Mesothelial cell of epicardium (in vitro differentiated cells): Measurements from ENCODE around the gene BANP. TPM values are rescaled to one million over a fixed set of nuclear protein-coding genes. Genes with fewer than 3 reads are reported as not detected.
"Not testable (repeated sequence)": the region's sequence is repeated elsewhere in the genome, so short reads cannot be mapped to it uniquely, and the experiment has no call there.

Source experiments
- DNase-seq, 2 experiments: peaks; one replicate each; pipeline ENCODE4 v3.0.0; 2021; ENCODE audit warnings: low spot score in 2 of 2; ENCODE audit not compliant: unreplicated experiment in 2 of 2
- H3K27ac Mint-ChIP-seq: 2 replicates; pipeline ENCODE4 v1.8.0; 2021; ENCODE audit warnings: mixed read lengths
- H3K27me3 Mint-ChIP-seq: 2 replicates; pipeline ENCODE4 v1.8.0; 2021; ENCODE audit warnings: low read depth, mixed read lengths
- H3K36me3 Mint-ChIP-seq: 2 replicates; pipeline ENCODE4 v1.8.0; 2021; ENCODE audit warnings: mixed read lengths
- H3K4me1 Mint-ChIP-seq: 2 replicates; pipeline ENCODE4 v1.8.0; 2021; ENCODE audit warnings: mixed read lengths
- H3K4me3 Mint-ChIP-seq: 2 replicates; pipeline ENCODE4 v1.8.0; 2021; ENCODE audit warnings: mild to moderate bottlenecking, moderate library complexity, mixed read lengths
- H3K9me3 Mint-ChIP-seq: 2 replicates; pipeline ENCODE4 v1.8.0; 2021; ENCODE audit warnings: mixed read lengths
- total RNA-seq: library from RNA; stranded (reverse); gene quantifications from 3 replicates; pipeline ENCODE4 v1.2.1, GENCODE V29; 2021
- TF ChIP-seq, protein P1 (sequence below): fragments of 200-600 bp; sonication (generic); IDR thresholded peaks from one replicate; pipeline ENCODE4 v1.5.0; 2021; ENCODE audit warnings: antibody characterized with exemption; ENCODE audit not compliant: unreplicated experiment

BANP gene
- total RNA-seq, 1 donor from 2014 or later = 43.6 TPM

DNA sequence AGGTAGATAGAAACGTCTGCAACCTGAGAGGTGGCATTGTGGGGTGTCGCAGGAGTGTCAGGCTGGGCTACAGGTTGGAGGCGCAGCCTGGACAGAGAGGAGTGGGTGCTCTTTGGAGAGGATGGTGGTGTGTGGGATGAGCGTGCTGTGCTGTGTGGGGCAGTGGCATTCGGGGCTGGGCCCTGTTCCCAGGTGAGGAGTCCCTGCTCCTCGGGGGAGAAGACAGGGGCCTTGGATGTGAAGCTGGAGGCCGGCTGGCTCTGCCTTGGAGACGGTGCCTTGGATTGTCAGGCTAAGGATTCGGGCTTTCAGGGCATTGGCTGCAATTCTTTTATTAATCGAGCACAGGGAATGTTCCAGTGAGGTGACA, 69.3 kb downstream of the BANP start:
- H3K4me3 Mint-ChIP-seq = no peak overlapping the region
- DNase-seq = no peak
- TF ChIP-seq, protein P1, sequence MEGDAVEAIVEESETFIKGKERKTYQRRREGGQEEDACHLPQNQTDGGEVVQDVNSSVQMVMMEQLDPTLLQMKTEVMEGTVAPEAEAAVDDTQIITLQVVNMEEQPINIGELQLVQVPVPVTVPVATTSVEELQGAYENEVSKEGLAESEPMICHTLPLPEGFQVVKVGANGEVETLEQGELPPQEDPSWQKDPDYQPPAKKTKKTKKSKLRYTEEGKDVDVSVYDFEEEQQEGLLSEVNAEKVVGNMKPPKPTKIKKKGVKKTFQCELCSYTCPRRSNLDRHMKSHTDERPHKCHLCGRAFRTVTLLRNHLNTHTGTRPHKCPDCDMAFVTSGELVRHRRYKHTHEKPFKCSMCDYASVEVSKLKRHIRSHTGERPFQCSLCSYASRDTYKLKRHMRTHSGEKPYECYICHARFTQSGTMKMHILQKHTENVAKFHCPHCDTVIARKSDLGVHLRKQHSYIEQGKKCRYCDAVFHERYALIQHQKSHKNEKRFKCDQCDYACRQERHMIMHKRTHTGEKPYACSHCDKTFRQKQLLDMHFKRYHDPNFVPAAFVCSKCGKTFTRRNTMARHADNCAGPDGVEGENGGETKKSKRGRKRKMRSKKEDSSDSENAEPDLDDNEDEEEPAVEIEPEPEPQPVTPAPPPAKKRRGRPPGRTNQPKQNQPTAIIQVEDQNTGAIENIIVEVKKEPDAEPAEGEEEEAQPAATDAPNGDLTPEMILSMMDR = no peak
- peaks cover 11% of the 10 kb centered on the region for H3K4me1 Mint-ChIP-seq
- H3K9me3 Mint-ChIP-seq = no peaks in the 10 kb centered on the region
- peaks cover 13% of the 10 kb centered on the region for H3K36me3 Mint-ChIP-seq
- no peaks in the 10 kb centered on the region for H3K27me3 Mint-ChIP-seq
- peak overlapping the region; percentile 14 for H3K27ac Mint-ChIP-seq

DNA sequence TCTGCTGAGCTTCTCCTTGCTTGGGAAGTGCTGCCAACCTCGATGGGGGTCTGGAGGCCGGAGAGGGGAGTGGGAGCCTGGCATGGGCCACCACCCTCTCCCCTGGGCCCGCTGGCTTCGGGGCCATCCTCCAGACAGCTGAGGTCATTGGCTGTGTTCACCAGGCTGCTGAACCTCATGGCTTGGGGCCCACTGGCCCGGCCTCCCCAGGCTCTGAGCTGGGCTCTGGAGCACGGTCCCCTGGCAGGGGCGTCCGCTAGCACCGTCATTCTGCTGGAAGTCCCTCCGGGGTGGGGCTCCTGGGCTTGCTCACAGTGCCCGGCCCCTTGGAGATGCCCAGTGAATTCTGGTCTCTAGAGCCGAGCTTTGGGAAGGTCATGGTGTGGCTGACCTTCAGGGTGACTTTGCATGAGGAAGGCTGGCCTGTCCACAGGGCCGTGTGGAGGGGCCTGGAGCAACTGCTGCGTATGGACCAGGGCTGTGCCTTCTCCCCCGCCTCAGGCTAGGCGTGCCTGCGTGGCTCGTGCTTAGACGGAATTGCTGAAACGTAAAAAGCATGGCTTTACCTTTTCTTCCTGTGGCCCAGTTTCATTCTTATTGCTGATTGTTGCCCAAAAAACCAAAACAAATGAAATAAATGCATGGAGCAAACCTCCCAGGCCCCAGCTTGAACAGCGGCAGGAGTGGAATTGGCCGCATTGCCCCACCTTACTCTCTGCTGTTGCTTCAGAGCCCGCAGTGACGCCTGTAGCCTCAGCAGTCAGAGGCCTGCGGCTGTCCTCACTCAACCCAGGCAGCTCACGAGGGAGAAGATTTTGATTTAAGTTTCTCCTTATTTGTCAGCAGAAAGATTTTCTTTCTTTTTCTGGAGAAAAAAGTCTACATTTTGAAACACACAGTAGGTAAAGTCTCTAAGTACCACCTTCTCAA, 70.1 kb downstream of the BANP start:
- H3K9me3 Mint-ChIP-seq, H3K27me3 Mint-ChIP-seq, DNase-seq, H3K4me3 Mint-ChIP-seq: not testable (repeated sequence)
- Mint-ChIP-seq H3K36me3 (peaks cover 13% of the 10 kb centered on the region), H3K4me1 (peaks cover 13% of the 10 kb centered on the region), H3K27ac (peak overlapping the region; percentile 30)

DNA sequence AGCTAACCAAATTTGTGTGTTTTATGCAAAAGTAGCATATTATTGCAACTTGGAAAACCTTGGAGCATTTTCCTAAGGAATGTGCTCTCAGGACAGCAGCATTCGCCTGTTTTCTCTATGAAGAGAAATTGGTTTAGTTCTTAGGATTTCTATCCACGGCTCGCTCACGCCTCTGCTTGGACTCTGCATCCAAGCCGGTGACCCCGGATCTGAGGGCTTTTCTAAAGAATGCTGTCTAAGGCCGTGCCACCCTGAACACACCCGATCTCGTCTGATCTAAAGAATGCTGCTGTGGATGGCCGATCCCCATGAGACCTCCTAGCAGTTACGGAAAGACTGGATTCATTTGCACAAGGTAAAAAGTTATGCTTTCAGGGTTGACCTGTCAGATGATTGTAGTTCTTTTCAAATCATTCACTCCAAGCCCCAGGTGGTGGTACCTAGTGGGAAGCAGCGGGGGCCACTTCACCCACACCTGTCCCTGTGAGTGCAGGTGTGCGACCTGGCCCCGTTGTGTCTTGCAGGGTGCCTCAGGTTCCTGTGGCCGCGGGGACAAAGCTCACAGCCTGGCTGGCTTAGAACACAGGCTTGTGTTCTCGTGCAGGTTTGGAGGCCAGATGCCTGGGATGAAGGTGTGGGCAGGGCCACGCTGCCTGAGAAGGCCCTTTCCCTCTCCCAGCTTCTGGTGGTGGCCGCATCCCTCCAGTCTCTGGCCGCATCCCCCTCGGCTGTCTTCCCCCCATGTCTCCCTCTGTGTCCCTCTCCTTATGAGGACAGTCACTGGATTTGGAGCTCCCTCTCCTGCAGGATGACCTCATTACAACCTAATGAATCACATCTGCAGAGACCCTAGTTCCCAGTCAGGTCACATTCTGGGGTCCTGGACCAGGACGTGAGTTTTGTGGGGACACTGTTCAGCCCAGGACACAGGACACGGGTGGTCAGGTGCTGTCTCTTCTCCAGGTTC, 71.1 kb downstream of the BANP start:
- Mint-ChIP-seq H3K36me3 (peaks cover 15% of the 10 kb centered on the region), H3K27me3 (no peaks in the 10 kb centered on the region), H3K4me1 (peaks cover 13% of the 10 kb centered on the region), H3K27ac (no peak overlapping the region), H3K4me3 (no peak overlapping the region), H3K9me3 (no peaks in the 10 kb centered on the region)
- no peak for DNase-seq
- TF ChIP-seq, protein P1 = no peak

DNA sequence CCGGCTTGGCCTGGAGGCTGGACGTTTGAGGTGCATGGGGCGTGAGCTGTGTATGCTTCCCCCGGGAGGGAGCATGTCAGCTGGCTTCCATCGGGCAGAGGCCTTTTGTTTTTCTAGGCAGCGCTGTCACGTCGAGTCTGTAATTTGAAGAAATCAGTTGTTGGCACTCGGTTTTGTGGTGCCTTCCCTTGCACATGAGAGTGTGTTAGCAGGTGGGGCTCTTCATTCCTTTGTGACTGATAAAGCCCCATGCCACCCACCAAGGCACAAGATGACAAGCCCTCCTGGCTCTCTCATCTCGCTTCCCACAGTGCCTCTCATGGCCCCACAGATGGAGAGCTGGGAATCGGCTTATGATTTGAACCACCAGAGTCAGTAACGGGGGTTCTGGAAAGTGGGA, 72.1 kb downstream of the BANP start:
- H3K27ac Mint-ChIP-seq = peak overlapping the region; percentile 39
- no peak for DNase-seq

DNA sequence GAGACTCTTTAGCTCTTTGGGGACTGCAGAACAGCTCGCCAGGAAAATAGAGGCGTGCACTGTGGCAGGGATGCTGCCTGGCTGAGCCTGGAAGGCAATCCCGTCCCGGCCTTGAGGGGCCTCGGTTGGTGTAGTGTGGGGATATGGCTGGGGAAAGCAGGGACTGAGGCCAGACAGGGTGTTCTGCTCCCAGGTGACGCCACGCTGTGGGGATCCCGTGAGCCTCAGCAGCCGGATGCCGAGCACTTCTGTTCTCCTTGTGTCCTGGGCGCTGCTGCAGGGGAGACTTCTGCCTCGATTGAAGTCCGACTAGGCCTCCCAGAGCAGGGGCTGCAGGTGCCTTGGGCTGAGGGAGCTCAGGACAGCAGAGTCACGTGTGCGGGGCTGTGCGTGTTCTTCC, 72.6 kb downstream of the BANP start:
- TF ChIP-seq, protein P1 = no peak
- Mint-ChIP-seq H3K27me3 (no peaks in the 10 kb centered on the region), H3K36me3 (peaks cover 16% of the 10 kb centered on the region), H3K4me1 (peaks cover 13% of the 10 kb centered on the region), H3K4me3 (no peak overlapping the region), H3K27ac (peak overlapping the region; percentile 39), H3K9me3 (no peaks in the 10 kb centered on the region)
- DNase-seq = no peak

More for the DNA sequence above, 72.1 kb downstream of the BANP start:
- H3K4me1 Mint-ChIP-seq = peaks cover 13% of the 10 kb centered on the region
- H3K27me3 Mint-ChIP-seq = no peaks in the 10 kb centered on the region
- H3K36me3 Mint-ChIP-seq = peaks cover 15% of the 10 kb centered on the region
- TF ChIP-seq, protein P1 = no peak
- H3K9me3 Mint-ChIP-seq = no peaks in the 10 kb centered on the region
- no peak overlapping the region for H3K4me3 Mint-ChIP-seq
